ENCODE data around the gene AKR1C3.
"Not testable (repeated sequence)": the region's sequence is repeated elsewhere in the genome, so short reads cannot be mapped to it uniquely, and the experiment has no call there.

The AKR1C3 gene

GRCh38 chr10:5136468-5137087 is 42.4 kb downstream of the AKR1C3 start:
- ATAC-seq (no peak), DNase-seq (no peak)

- ATAC-seq = not testable (repeated sequence)
Measured at GRCh38 chr10:5137699-5138098, 43.5 kb downstream of the AKR1C3 start.

GRCh38 chr10:5142199-5142598 is 48.0 kb downstream of the AKR1C3 start:
- DNase-seq (no peak), ATAC-seq (no peak)

More at GRCh38 chr10:5137699-5138098, 43.5 kb downstream of the AKR1C3 start:
- not testable (repeated sequence) for DNase-seq

- DNase-seq = no peak
- no peak for ATAC-seq
Measured at GRCh38 chr10:5143137-5143536, 48.9 kb downstream of the AKR1C3 start.

GRCh38 chr10:5146920-5147254 is 52.7 kb downstream of the AKR1C3 start:
- DNase-seq (no peak), ATAC-seq (no peak)

GRCh38 chr10:5147255-5147980 is 53.2 kb downstream of the AKR1C3 start:
- no peak for ATAC-seq
- no peak for DNase-seq

GRCh38 chr10:5147981-5148677 is 53.9 kb downstream of the AKR1C3 start:
- DNase-seq (no peak), ATAC-seq (no peak)

- ATAC-seq (no peak), DNase-seq (no peak)
Measured at GRCh38 chr10:5148678-5149032, 54.4 kb downstream of the AKR1C3 start.

- no peak for ATAC-seq
- DNase-seq = no peak
Measured at GRCh38 chr10:5151076-5151475, 56.9 kb downstream of the AKR1C3 start.

- ATAC-seq = no peak
Measured at GRCh38 chr10:5155951-5156350, 61.7 kb downstream of the AKR1C3 start.

More at GRCh38 chr10:5155951-5156350, 61.7 kb downstream of the AKR1C3 start:
- no peak for DNase-seq
